Brain microvascular endothelial cell (primary cell): ENCODE data around the gene ABCC6.

Source experiments
- DNase-seq: peaks from one replicate; pipeline ENCODE4 v3.0.0-alpha.2; 2020
- H3K27ac ChIP-seq: fragments of 250-450 bp; sonication (Bioruptor Pico); 2 replicates; pipeline ENCODE4 v1.5.1; 2020; ENCODE audit warnings: mild to moderate bottlenecking, moderate library complexity
- H3K27me3 ChIP-seq: fragments of 250-450 bp; sonication (Bioruptor Pico); replicated peaks from 2 replicates; pipeline ENCODE4 v1.5.1; 2020; ENCODE audit warnings: mild to moderate bottlenecking
- H3K36me3 ChIP-seq: fragments of 250-450 bp; sonication (Bioruptor Pico); replicated peaks from 2 replicates; pipeline ENCODE4 v1.5.1; 2020; ENCODE audit warnings: mild to moderate bottlenecking
- H3K4me3 ChIP-seq: 2 replicates; pipeline ENCODE4 v1.5.1; 2011; ENCODE audit warnings: low read depth, mild to moderate bottlenecking, control low read depth, low read length, moderate library complexity
- CTCF ChIP-seq: IDR thresholded peaks from 2 replicates; pipeline ENCODE4 v1.5.1; 2011; ENCODE audit warnings: low read depth, mild to moderate bottlenecking, moderate library complexity, low read length, control low read depth, inconsistent platforms; ENCODE audit errors: missing control alignments
- in situ Hi-C: cut with HindIII; loops from 2 replicates; pipeline ENCODE4 v1.10.0; 2017; ENCODE audit warnings: low sequenced_read_pairs, low pct_ligation_motif_present

The ABCC6 gene

GRCh38 chr16:16143038-16143763, 80.1 kb downstream of the ABCC6 start:
- DNase-seq: peak; percentile 6

GRCh38 chr16:16141784-16142396, 81.4 kb downstream of the ABCC6 start:
- TF ChIP-seq CTCF: no peak
- H3K27me3 ChIP-seq: no peaks in the 10 kb centered on the region
- no peak for DNase-seq
- no peak overlapping the region for H3K4me3 ChIP-seq
- in situ Hi-C loops: no loop called here
- H3K36me3 ChIP-seq: peaks cover 57% of the 10 kb centered on the region
- no peak overlapping the region for H3K27ac ChIP-seq

More at GRCh38 chr16:16143038-16143763, 80.1 kb downstream of the ABCC6 start:
- Histone ChIP-seq H3K27me3 (no peaks in the 10 kb centered on the region), H3K36me3 (peaks cover 50% of the 10 kb centered on the region), H3K4me3 (no peak overlapping the region), H3K27ac (no peak overlapping the region)
- in situ Hi-C loops: no loop called here
- peak; percentile 66 for TF ChIP-seq CTCF

GRCh38 chr16:16141141-16141540, 82.2 kb downstream of the ABCC6 start:
- H3K4me3 ChIP-seq: no peak overlapping the region
- no peak for DNase-seq
- peaks cover 57% of the 10 kb centered on the region for H3K36me3 ChIP-seq
- no peak for TF ChIP-seq CTCF
- H3K27ac ChIP-seq: no peak overlapping the region
- H3K27me3 ChIP-seq: no peaks in the 10 kb centered on the region
- in situ Hi-C loops: no loop called here

GRCh38 chr16:16140537-16140936, 82.8 kb downstream of the ABCC6 start:
- Histone ChIP-seq H3K27ac (no peak overlapping the region), H3K4me3 (no peak overlapping the region), H3K36me3 (peaks cover 56% of the 10 kb centered on the region), H3K27me3 (no peaks in the 10 kb centered on the region)
- TF ChIP-seq CTCF: no peak
- in situ Hi-C loops: no loop called here
- no peak for DNase-seq

GRCh38 chr16:16139806-16140205, 83.5 kb downstream of the ABCC6 start:
- Histone ChIP-seq H3K36me3 (peaks cover 63% of the 10 kb centered on the region), H3K4me3 (no peak overlapping the region), H3K27ac (no peak overlapping the region), H3K27me3 (no peaks in the 10 kb centered on the region)
- no peak for DNase-seq
- in situ Hi-C loops: no loop called here
- TF ChIP-seq CTCF: no peak
